Measurements from ENCODE around the gene ZSCAN4.

ZSCAN4 gene

GRCh38 chr19:57668635-57669034, at the start of gene ZSCAN4:
Gene ZSCAN4, plus strand, starts transcription at chr19:57668935. Its CDS starts 7,211 bp downstream, at chr19:57676146.
- Histone ChIP-seq H3K9ac (ENCODE audit: low read length) (no peak within 1 kb of the TSS), H3K4me2 (ENCODE audit: low read length) (no peak within 1 kb of the TSS), H3K27me3 (ENCODE audit: low read depth, low read length) (no peaks in the 10 kb centered on the region), H3K79me2 (ENCODE audit: low read length) (no peaks in the 10 kb centered on the region), H3K4me1 (ENCODE audit: low read length) (no peaks in the 10 kb centered on the region), H3K9me3 (ENCODE audit: insufficient read depth, low read length) (no peaks in the 10 kb centered on the region), H4K20me1 (ENCODE audit: insufficient read depth, low read length) (no peaks in the 10 kb centered on the region), H3K27ac (ENCODE audit: low read length) (no peak within 1 kb of the TSS), H3K36me3 (replicated peaks; ENCODE audit: low read depth, low read length) (no peaks in the 10 kb centered on the region), H2AFZ (ENCODE audit: low read depth, low read length) (no peak within 1 kb of the TSS), H3K4me3 (ENCODE audit: low read length) (no peak within 1 kb of the TSS)
- TF ChIP-seq CTCF (IDR thresholded peaks at IDR 0.05; ENCODE audit: low read depth, low read length) (no peak), EZH2phosphoT487 (IDR thresholded peaks at IDR 0.05; ENCODE audit: low read depth) (no peak)

GRCh38 chr19:57620673-57621348, 47.9 kb upstream of the ZSCAN4 start:
- H4K20me1 ChIP-seq (ENCODE audit: insufficient read depth, low read length): no peaks in the 10 kb centered on the region
- H3K79me2 ChIP-seq (ENCODE audit: low read length): peaks cover 78% of the 10 kb centered on the region
- H3K4me2 ChIP-seq (ENCODE audit: low read length): no peak overlapping the region
- no peak for TF ChIP-seq CTCF (IDR thresholded peaks at IDR 0.05; ENCODE audit: low read depth, low read length)
- TF ChIP-seq EZH2phosphoT487 (IDR thresholded peaks at IDR 0.05; ENCODE audit: low read depth): no peak
- H3K27me3 ChIP-seq (ENCODE audit: low read depth, low read length): no peaks in the 10 kb centered on the region
- no peak overlapping the region for H3K4me3 ChIP-seq (ENCODE audit: low read length)
- H3K9me3 ChIP-seq (ENCODE audit: insufficient read depth, low read length): peaks cover 86% of the 10 kb centered on the region
- H2AFZ ChIP-seq (ENCODE audit: low read depth, low read length): no peak overlapping the region
- H3K9ac ChIP-seq (ENCODE audit: low read length): no peak overlapping the region
- no peaks in the 10 kb centered on the region for H3K4me1 ChIP-seq (ENCODE audit: low read length)
- no peak overlapping the region for H3K27ac ChIP-seq (ENCODE audit: low read length)
- peaks cover 92% of the 10 kb centered on the region for H3K36me3 ChIP-seq (replicated peaks; ENCODE audit: low read depth, low read length)

- Histone ChIP-seq H3K4me2 (ENCODE audit: low read length) (no peak overlapping the region), H3K9ac (ENCODE audit: low read length) (no peak overlapping the region), H3K36me3 (replicated peaks; ENCODE audit: low read depth, low read length) (peaks cover 69% of the 10 kb centered on the region), H4K20me1 (ENCODE audit: insufficient read depth, low read length) (no peaks in the 10 kb centered on the region), H3K27ac (ENCODE audit: low read length) (no peak overlapping the region), H3K4me3 (ENCODE audit: low read length) (no peak overlapping the region), H3K79me2 (ENCODE audit: low read length) (peaks cover 55% of the 10 kb centered on the region), H2AFZ (ENCODE audit: low read depth, low read length) (no peak overlapping the region), H3K9me3 (ENCODE audit: insufficient read depth, low read length) (peaks cover 63% of the 10 kb centered on the region), H3K27me3 (ENCODE audit: low read depth, low read length) (no peaks in the 10 kb centered on the region), H3K4me1 (ENCODE audit: low read length) (no peaks in the 10 kb centered on the region)
- TF ChIP-seq CTCF (IDR thresholded peaks at IDR 0.05; ENCODE audit: low read depth, low read length) (no peak), EZH2phosphoT487 (IDR thresholded peaks at IDR 0.05; ENCODE audit: low read depth) (no peak)
These were observed 45.6 kb upstream of the ZSCAN4 start for GRCh38 chr19:57623091-57623490.

GRCh38 chr19:57632987-57633831, 35.5 kb upstream of the ZSCAN4 start, which contains the start of gene ZNF211:
Gene ZNF211, plus strand, starts transcription at chr19:57633168. Its CDS starts 179 bp downstream, at chr19:57633347.
- Histone ChIP-seq H2AFZ (ENCODE audit: low read depth, low read length) (peak within 1 kb of the TSS; percentile 94), H3K36me3 (replicated peaks; ENCODE audit: low read depth, low read length) (peaks cover 31% of the 10 kb centered on the region), H3K79me2 (ENCODE audit: low read length) (no peaks in the 10 kb centered on the region), H3K4me1 (ENCODE audit: low read length) (peaks cover 7% of the 10 kb centered on the region), H3K4me3 (ENCODE audit: low read length) (peak within 1 kb of the TSS; percentile 86), H3K27me3 (ENCODE audit: low read depth, low read length) (no peaks in the 10 kb centered on the region), H4K20me1 (ENCODE audit: insufficient read depth, low read length) (no peaks in the 10 kb centered on the region), H3K4me2 (ENCODE audit: low read length) (peak within 1 kb of the TSS; percentile 84), H3K9ac (ENCODE audit: low read length) (peak within 1 kb of the TSS; percentile 70), H3K9me3 (ENCODE audit: insufficient read depth, low read length) (peaks cover 14% of the 10 kb centered on the region; the same call in 1 of the 2 replicates), H3K27ac (ENCODE audit: low read length) (no peak within 1 kb of the TSS)
- TF ChIP-seq CTCF (IDR thresholded peaks at IDR 0.05; ENCODE audit: low read depth, low read length) (peak; percentile 14; the same call in 1 of the 2 replicates), EZH2phosphoT487 (IDR thresholded peaks at IDR 0.05; ENCODE audit: low read depth) (no peak)

Measured in OCI-LY3 (cell line).